Esophagus muscularis mucosa (tissue), 4 donors: ENCODE data around the gene DISP3. TPM values are rescaled to one million over a fixed set of nuclear protein-coding genes. Genes with fewer than 3 reads are reported as not detected.

Source experiments
- DNase-seq: peaks from one replicate; pipeline ENCODE4 v3.0.0-alpha.2; 2017; ENCODE audit errors: extremely low spot score
- H3K27ac ChIP-seq, 4 donors: fragments of 200-600 bp; sonication (generic); replicated peaks in 1 of 4; 1 replicate in 3 of 4; 2 replicates in 1 of 4; pipeline ENCODE4 v1.5.1; 2016 to 2019; ENCODE audit warnings: mild to moderate bottlenecking in 1 of 4
- H3K27me3 ChIP-seq, 4 donors: fragments of 200-600 bp; sonication (generic); one replicate each; pipeline versions ENCODE4 v1.5.1 to v1.6.0; 2016 to 2019
- H3K36me3 ChIP-seq, 4 donors: fragments of 200-600 bp; sonication (generic); one replicate each; pipeline ENCODE4 v1.5.1; 2016 to 2019
- H3K4me1 ChIP-seq, 4 donors: fragments of 200-600 bp; sonication (generic); one replicate each; pipeline ENCODE4 v1.5.1; 2016 to 2019
- H3K4me3 ChIP-seq, 4 donors: fragments of 200-600 bp; sonication (generic); 1 replicate in 2 of 4; 2 replicates in 2 of 4; pipeline ENCODE4 v1.5.1; 2016 to 2019; ENCODE audit warnings: mild to moderate bottlenecking in 4 of 4, moderate library complexity in 1 of 4
- H3K9me3 ChIP-seq, 4 donors: fragments of 200-600 bp; sonication (generic); 1 replicate in 3 of 4; 2 replicates in 1 of 4; pipeline ENCODE4 v1.5.1; 2016 to 2019
- EP300 ChIP-seq: sonication (generic); formaldehyde crosslinking; IDR thresholded peaks from one replicate; pipeline ENCODE4 v1.6.1; 2017; ENCODE audit warnings: antibody characterized with exemption
- POLR2A ChIP-seq: fragments of 450-650 bp; IDR thresholded peaks from one replicate; pipeline ENCODE4 v1.6.1; 2017; ENCODE audit warnings: antibody characterized with exemption, moderate library complexity, mild to moderate bottlenecking, low read depth
- POLR2AphosphoS5 ChIP-seq, 2 donors: sonication (generic); formaldehyde crosslinking; IDR thresholded peaks; one replicate each; pipeline ENCODE4 v1.6.1; 2017; ENCODE audit warnings: antibody characterized with exemption in 2 of 2
- WGBS: methylation state at CpG from one replicate; pipeline ENCODE4 v1.1.5; 2018; 5-methylcytosine and 5-hydroxymethylcytosine counted together
- intact Hi-C: fragments of 100-400 bp; cut with DNase I; formaldehyde crosslinking; loops from one replicate; pipeline ENCODE4 v1.15.1; 2023
- total RNA-seq, 4 donors: library from RNA; depleted of rRNA; stranded (reverse); fragments of >200 nt; gene quantifications; one replicate each; pipeline versions ENCODE4 v1.1.0 to v1.2.1, GENCODE V29; 2016
- TF ChIP-seq, protein P1 (sequence below), 3 experiments: fragments of 200-600 bp in 2 of 3; fragments of 450-650 bp in 1 of 3; sonication (generic) in 2 of 3; IDR thresholded peaks; one replicate each; pipeline ENCODE4 v1.5.1; 2017 to 2019; ENCODE audit warnings: antibody characterized with exemption in 3 of 3, mild to moderate bottlenecking in 2 of 3, moderate library complexity in 1 of 3

DISP3 gene
- total RNA-seq, 4 donors from 2014 or later, result not detected

DNA sequence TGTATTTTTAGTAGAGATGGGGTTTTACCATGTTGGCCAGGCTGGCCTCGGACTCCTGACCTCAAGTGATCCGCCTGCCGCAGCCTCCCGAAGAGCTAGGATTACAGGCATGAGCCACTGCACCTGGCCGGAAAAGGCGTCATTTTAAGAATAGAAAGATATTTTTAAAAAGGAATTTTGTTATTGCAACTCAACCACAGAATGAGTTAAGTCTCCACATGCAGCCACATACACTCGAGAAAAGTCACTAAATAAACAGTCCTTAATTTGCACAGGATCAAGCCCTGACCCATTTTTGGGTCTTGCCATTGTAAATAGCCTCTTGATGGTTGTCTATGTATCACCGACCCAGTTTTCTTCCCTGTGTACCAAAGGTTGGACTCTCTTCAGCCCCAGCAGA lies 89.7 kb downstream of the DISP3 start:
- Histone ChIP-seq H3K27me3 (peaks cover 0 to 81% (median 2%) of the 10 kb centered on the region in 4 donors), H3K9me3 (no peaks in the 10 kb centered on the region), H3K4me1 (no peaks in the 10 kb centered on the region), H3K36me3 (no peaks in the 10 kb centered on the region), H3K27ac (no peak overlapping the region), H3K4me3 (no peak overlapping the region)
- TF ChIP-seq, protein P1, sequence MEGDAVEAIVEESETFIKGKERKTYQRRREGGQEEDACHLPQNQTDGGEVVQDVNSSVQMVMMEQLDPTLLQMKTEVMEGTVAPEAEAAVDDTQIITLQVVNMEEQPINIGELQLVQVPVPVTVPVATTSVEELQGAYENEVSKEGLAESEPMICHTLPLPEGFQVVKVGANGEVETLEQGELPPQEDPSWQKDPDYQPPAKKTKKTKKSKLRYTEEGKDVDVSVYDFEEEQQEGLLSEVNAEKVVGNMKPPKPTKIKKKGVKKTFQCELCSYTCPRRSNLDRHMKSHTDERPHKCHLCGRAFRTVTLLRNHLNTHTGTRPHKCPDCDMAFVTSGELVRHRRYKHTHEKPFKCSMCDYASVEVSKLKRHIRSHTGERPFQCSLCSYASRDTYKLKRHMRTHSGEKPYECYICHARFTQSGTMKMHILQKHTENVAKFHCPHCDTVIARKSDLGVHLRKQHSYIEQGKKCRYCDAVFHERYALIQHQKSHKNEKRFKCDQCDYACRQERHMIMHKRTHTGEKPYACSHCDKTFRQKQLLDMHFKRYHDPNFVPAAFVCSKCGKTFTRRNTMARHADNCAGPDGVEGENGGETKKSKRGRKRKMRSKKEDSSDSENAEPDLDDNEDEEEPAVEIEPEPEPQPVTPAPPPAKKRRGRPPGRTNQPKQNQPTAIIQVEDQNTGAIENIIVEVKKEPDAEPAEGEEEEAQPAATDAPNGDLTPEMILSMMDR (IDR thresholded peaks at IDR 0.05), result no peak
- TF ChIP-seq POLR2AphosphoS5 (IDR thresholded peaks at IDR 0.05) (no peak), EP300 (no peak), POLR2A (no peak)
- intact Hi-C loops, result no loop called here
- no peak for DNase-seq
- 66% methylated on average over 8 of the region's 8 CpGs for WGBS

DNA sequence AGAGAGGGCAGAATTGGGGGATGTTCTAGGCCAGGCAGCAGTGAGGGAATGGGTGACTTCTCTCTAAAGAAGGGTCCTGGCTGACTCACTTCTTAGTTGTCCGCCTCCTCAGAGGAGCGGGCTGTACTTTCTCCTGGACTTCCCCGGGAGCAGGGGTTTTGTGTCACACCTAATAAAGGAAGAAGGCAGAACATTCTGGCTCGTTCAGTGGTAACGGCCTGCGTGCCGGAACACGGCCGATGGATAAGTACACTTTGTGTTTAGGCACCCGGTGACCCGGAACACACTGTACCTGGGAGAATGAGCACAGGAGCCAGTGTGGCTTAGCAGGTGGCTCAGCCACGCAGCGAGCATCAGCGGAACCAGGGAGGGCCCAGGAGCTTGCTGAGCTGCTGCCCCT lies 90.6 kb downstream of the DISP3 start:
- 92% methylated on average over 6 of the region's 14 CpGs for WGBS
- DNase-seq, result no peak
- Histone ChIP-seq H3K36me3 (no peaks in the 10 kb centered on the region), H3K4me1 (no peaks in the 10 kb centered on the region), H3K27ac (no peak overlapping the region), H3K9me3 (no peaks in the 10 kb centered on the region), H3K4me3 (no peak overlapping the region), H3K27me3 (peaks cover 0 to 72% (median 2%) of the 10 kb centered on the region in 4 donors)
- intact Hi-C loops, result no loop called here
- no peak for TF ChIP-seq POLR2AphosphoS5 (IDR thresholded peaks at IDR 0.05)
- TF ChIP-seq EP300, result no peak
- TF ChIP-seq, protein P1 (IDR thresholded peaks at IDR 0.05), result no peak
- TF ChIP-seq POLR2A, result no peak

DNA sequence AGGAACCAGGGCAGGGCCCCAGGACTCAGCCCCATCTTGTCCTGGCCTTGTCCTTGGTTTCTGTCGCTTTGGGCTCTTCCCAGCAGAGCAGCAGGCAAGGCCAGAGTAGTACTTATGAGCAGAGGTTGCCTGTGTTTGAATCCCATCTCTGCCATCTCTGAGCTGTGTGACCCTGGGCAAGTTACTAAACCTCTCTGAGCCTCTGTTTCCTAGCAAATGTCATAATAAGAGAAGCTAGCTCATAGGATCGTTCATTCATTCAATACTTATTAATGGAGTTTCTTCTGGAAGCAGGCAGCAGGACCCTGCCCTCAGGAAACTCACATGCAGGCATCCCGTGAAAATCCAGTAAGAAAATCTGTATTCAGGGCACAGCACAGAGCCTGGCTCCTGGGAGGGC lies 91.0 kb downstream of the DISP3 start:
- intact Hi-C loops, result no loop called here
- no peak overlapping the region for H3K4me3 ChIP-seq
- H3K36me3 ChIP-seq, result no peaks in the 10 kb centered on the region
- H3K27ac ChIP-seq, result no peak overlapping the region
- H3K9me3 ChIP-seq, result no peaks in the 10 kb centered on the region
- H3K4me1 ChIP-seq, result no peaks in the 10 kb centered on the region
- peaks cover 0 to 71% (median 2%) of the 10 kb centered on the region in 4 donors for H3K27me3 ChIP-seq
- no peak for DNase-seq
- whole genome bisulfite sequencing, result 88% methylated on average over 3 of the region's 3 CpGs
- no peak for TF ChIP-seq POLR2AphosphoS5 (IDR thresholded peaks at IDR 0.05)
- no peak for TF ChIP-seq POLR2A
- TF ChIP-seq, protein P1 (IDR thresholded peaks at IDR 0.05), result no peak
- no peak for TF ChIP-seq EP300

GRCh38 chr1:11570821-11571380 lies 91.9 kb downstream of the DISP3 start:
- Histone ChIP-seq H3K4me1 (no peaks in the 10 kb centered on the region), H3K9me3 (no peaks in the 10 kb centered on the region), H3K4me3 (no peak overlapping the region), H3K27ac (no peak overlapping the region), H3K36me3 (no peaks in the 10 kb centered on the region), H3K27me3 (peaks cover 0 to 71% (median 2%) of the 10 kb centered on the region in 4 donors)
- intact Hi-C loops, result no loop called here
- TF ChIP-seq POLR2AphosphoS5 (IDR thresholded peaks at IDR 0.05) (no peak), POLR2A (no peak), EP300 (no peak)
- TF ChIP-seq, protein P1 (IDR thresholded peaks at IDR 0.05), result no peak
- no peak for DNase-seq
- 38% methylated on average over 10 of the region's 16 CpGs for WGBS
